T-helper 2 cell treated with Interferon-gamma antibody and Interleukin-4, amounts not matched to agents 100 ng/mL and 5 ng/mL, for 36 hours (primary cell): ENCODE results near the gene HAP1. TPM values are rescaled to one million over a fixed set of nuclear protein-coding genes. Genes with fewer than 3 reads are reported as not detected.
"Not testable (repeated sequence)": the region's sequence is repeated elsewhere in the genome, so short reads cannot be mapped to it uniquely, and the experiment has no call there.

Source experiments
- intact Hi-C: fragments of 100-400 bp; cut with micrococcal nuclease; formaldehyde crosslinking; loops from one replicate; pipeline ENCODE4 v1.15.1; 2023
- total RNA-seq: library from RNA; stranded (reverse); gene quantifications from 2 replicates; pipeline ENCODE4 v1.2.3, GENCODE V29; 2022

Gene HAP1
- total RNA-seq, 1 donor from 2014 or later = 0.36 TPM

DNA sequence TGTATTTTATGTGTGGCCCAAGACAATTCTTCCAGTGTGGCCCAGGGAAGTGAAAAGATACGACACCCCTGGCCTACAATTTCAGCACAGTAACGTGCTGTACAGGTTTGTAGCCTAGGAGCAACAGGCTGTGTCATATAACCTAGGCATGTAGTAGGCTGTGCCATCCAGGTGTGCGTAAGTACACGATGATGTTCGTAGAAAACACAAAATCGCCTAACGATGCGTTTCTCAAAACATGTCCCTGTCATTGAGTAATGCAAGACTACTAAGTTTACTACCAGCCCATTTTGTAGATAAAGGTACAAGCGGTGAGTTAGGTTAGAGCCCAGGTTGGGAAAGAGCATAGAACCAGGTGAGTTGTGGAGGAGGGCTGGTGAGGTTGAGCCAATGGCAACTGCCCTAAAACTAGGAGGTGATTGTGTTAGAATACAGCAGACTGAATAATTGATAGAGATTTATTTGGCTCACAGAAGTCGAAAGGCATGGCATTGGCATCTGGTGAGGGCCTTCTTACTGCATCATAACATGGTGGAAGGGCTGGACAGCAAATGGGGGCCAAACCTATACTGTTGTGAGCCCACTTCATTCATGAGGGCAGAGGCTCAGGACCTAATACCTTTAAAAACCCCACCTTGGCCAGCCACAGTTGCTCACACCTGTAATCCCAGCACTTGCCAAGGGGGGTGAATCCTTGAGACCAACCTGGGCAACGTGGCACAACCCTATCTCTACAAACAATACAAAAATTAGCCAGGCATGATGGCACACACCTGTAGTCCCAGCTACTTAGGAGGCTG is 41.5 kb downstream of the HAP1 start:
- intact Hi-C loops = no loop called here

GRCh38 chr17:41691031-41691777 is 43.2 kb downstream of the HAP1 start:
- intact Hi-C loops = no loop called here

DNA sequence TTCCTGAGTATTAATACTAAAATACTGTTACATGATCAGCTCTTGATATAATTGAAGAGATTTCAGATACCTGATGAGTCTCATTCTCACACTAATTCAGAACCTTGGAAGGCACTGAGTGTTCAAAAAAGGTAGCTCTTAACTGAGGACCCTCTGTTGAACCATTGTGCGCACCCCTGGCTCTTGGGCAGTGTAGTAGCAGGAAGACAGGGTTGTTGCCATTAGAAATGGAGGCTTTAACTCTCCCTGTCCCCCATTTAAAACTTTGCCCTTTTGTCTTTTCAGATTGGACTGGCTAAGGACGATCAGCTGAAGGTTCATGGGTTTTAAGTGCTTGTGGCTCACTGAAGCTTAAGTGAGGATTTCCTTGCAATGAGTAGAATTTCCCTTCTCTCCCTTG is 43.9 kb downstream of the HAP1 start:
- intact Hi-C loops = no loop called here

GRCh38 chr17:41689497-41690299 is 44.7 kb downstream of the HAP1 start:
- intact Hi-C loops = loop anchor here (1.0 kb wide), 1 partner anchor 23 kb away; no protein-coding TSS in a partner anchor

DNA sequence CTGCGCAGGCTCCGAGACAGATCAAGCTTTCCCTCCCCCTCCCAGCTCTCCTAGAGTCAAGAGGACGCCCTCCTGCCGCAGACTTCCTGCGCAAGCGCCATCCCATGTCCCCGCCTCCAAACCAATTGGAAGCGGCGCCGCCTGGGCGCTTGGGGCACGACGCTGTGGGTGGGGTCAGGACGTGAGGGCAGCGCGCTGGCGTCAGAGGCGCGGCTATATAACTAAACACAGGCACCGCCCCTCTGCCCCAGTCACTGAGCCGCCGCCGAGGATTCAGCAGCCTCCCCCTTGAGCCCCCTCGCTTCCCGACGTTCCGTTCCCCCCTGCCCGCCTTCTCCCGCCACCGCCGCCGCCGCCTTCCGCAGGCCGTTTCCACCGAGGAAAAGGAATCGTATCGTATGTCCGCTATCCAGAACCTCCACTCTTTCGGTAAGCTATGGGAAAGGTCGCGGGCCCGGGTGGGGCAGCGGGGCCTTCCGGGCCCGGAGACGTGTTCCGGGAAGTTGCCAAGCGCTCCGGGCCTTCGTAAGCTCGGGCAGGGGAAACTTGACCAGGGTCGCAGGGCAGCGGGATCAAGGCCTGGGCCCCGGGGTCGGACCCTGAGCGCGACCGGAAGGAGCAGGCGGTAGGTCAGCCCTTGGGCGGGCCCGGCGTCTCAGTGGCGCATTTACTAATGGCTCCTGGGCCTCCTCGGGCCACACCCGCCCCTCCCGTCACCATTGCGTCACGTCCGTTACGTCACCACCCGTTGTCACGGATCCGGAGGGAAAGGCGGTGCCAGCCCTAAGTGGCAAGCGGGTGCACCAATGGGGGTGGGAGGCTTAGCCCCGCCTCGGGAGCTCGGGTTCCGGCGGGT is 45.6 kb downstream of the HAP1 start, which contains the start of gene EIF1:
EIF1 (plus strand) TSS at position 245 of the 856 bp plus-strand sequence; CDS start at position 399, 154 bp downstream.
- intact Hi-C loops = loop anchor here (1.0 kb wide), 2 partner anchors 10 to 23 kb away; no protein-coding TSS in a partner anchor

- intact Hi-C loops = loop anchor here (1.0 kb wide), 1 partner anchor 9 kb away; no protein-coding TSS in a partner anchor
Measured at GRCh38 chr17:41687828-41688640, 46.4 kb downstream of the HAP1 start.

DNA sequence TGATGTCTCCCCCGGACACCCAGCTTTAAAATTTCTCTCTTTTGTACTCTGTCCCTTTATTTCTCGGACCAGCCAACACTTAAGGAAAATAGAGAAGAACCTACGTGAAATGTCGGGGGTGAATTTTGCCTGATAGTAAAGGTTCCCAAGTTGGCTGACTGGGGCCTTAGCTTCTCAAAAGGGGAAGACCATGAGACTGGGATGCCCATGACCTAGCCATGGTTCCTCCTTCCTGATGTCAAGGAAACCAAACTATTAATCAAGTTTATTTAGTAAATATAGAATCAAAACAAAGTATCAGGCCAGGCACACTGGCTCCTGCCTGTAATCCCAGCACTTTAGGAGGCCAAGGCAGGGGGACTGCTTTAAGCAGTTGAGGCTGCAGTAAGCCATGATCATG is 48.2 kb downstream of the HAP1 start:
- intact Hi-C loops = no loop called here

- intact Hi-C loops = not testable (repeated sequence)
Measured at GRCh38 chr17:41685753-41686152, 48.7 kb downstream of the HAP1 start.

DNA sequence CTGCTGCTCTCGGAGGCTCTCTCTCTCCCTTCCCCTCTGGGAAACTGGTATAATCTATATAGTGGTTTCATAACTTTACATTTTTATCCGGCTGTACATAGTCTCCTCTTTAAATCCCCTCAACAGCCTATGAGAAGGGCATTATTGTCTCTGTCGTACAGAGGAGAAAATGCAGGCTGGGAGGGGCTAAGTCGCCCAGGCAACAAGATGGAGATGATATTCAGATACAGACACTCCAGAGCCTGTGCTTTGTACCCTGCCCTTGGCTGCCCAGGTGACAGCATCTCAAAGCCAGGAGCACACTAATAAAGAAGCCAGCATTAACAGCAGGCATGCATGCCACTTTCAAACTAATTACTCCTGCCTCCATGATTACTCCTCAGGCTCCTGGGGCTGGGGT is 50.4 kb downstream of the HAP1 start:
- intact Hi-C loops = no loop called here

DNA sequence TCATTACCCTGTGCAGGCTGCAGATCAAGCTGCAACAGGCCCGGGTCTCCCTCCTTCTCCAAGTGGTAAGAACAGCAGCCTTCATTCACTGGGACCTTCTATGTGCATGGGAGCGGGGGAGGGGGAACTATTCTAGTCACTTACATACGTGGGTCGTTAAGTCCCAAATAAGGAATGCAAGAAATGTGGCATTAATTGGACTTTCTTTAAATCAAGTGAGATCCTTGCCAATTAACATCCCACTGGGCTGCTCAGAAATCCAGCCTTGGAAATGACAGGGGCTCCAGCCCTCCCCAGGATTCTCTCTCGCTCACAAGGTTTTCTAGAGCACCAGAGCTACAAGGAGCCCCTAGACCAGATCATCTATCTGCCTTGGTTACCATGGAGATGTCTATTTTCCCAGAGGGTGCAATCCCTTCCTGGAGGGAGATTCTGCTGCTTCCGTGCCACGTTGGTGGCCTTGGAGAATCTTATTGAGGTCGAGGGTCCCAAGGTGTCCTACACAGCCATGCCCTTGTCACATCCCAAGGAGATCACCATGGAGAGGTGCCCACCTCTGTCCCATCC is 50.9 kb downstream of the HAP1 start:
- intact Hi-C loops = no loop called here

DNA sequence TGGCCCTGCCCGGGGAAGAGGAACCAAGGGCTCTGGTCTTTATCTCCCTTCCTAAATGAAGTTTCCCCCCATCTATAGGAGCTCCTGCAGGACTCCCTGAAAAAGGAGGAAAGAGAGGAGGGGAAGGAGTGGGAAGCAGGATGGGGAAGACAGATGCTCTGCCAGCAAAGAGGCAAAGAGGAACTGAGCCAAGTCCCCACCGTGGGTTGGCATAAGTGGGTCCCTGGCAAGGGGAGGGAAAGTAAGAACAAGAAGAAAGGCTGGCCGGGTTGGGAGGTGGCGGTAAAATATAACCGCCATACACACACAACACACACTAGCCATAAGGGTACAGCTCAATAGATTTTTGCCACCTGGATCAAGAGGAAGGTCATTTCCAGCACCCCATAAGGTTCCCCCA is 51.8 kb downstream of the HAP1 start:
- intact Hi-C loops = no loop called here

- intact Hi-C loops = no loop called here
Measured at GRCh38 chr17:41681776-41682175, 52.7 kb downstream of the HAP1 start.

DNA sequence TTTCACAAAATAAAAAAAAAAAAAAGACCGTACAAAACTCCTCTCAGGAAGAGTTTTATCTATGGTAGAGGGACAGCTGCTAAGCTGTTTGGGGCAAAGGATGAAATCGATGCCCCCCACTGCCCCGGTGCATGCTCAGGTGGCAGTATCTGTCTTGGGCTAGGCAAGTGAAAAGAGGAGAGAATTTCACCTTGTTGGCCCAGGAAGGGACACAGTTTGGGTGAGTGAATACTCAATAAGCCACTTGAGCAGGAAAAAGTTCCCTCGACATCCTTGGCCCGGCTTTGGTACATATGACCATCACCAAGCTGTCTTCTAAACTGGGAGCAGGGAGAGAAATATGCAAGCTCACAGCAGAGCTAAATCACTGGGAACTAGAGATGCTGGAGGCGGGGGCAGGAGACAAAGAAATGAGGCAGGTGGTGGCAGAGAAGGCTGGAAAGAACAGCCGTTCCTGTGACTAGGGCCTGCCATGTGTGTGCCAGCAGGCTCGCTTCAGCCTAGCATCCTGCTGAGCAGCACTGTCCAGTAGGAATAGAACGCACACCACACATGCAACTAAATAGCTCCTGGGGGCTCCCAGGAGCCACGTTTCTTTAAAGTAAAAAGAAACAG is 53.9 kb downstream of the HAP1 start:
- intact Hi-C loops = no loop called here

- intact Hi-C loops = loop anchor here (1.0 kb wide), 2 partner anchors 8 to 13 kb away; partner anchors contain the start of gene EIF1
Measured at GRCh38 chr17:41679740-41680425, 54.6 kb downstream of the HAP1 start.

DNA sequence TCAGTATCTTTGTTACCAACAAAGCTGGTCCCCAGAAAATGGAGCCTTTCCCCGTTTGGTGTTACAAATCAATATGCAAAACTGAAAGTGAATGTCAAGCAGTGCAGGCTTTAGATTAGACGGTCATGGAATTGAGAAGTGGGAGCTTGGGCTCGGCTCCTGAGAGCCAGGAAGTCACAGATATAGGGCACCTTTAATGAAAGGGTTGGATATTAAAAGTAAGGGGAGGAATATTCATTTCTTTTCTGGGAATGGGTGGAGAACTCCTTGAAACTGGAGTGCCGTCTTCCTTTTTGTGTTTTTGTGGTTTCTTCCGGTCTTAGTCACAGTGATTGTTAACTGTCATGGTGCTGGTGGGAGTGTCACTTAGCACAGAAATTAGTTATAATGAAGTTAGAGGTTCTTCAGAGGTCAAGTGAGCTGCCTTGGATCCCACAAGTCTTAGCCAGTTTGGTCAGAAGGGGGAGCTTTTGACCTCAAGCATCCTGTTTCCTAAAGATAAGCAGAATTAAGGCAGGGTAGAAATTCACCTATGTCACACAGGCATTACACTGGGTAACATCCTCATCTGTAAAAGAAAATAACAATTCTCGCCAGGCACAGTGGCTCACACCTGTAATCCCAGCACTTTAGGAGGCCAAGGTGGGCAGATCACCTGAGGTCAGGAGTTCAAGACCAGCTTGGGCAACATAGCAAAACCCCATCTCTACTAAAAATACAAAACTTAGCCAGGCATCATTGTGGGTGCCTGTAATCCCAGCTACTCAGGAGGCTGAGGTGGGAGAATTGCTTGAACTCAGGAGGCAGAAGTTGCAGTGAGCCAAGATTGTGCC is 55.3 kb downstream of the HAP1 start:
- intact Hi-C loops = loop anchor here (1.0 kb wide), 2 partner anchors 9 to 12 kb away; partner anchors contain the start of gene EIF1

- intact Hi-C loops = no loop called here
Measured at GRCh38 chr17:41678411-41678906, 56.0 kb downstream of the HAP1 start.

DNA sequence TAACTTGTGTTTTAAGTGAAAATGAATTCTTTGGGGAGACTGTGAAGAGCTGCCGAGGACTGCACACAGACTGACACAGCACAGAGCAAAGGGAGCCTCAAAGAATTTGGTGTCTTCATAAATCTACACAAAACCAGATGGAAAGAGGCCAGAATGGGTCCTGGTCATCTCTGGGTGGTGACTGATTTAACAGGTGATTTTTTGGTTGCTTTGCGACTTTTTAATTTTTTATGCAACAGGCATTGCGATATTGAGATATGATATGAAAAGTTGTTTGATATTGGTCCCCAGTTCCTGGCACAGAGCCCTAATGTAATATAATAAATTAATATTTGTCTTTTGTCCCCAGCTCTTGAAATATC is 58.4 kb downstream of the HAP1 start:
- intact Hi-C loops = no loop called here
